Endodermal cell (in vitro differentiated cells): ENCODE measurements around the gene NLRP1. TPM values are rescaled to one million over a fixed set of nuclear protein-coding genes. Genes with fewer than 3 reads are reported as not detected.
A peak's percentile ranks its signal among the peaks of the same experiment; 100 is the strongest.

Experiments used
- DNase-seq: peaks from one replicate; pipeline ENCODE4 v3.0.0-alpha.2; 2017
- H3K27ac ChIP-seq: 2 replicates; pipeline ENCODE4 v1.5.1; 2013; ENCODE audit warnings: mild to moderate bottlenecking, low read depth, low read length, moderate library complexity
- H3K27me3 ChIP-seq: 2 replicates; pipeline ENCODE4 v1.6.1; 2013; ENCODE audit warnings: mild to moderate bottlenecking, low read length, moderate library complexity; ENCODE audit not compliant: insufficient read depth, control insufficient read depth, poor library complexity, severe bottlenecking
- H3K36me3 ChIP-seq: 2 replicates; pipeline ENCODE4 v1.7.0; 2013; ENCODE audit warnings: mild to moderate bottlenecking, low read length, moderate library complexity; ENCODE audit not compliant: control insufficient read depth, insufficient read depth
- H3K4me1 ChIP-seq: one replicate; pipeline ENCODE4 v1.7.0; 2013; ENCODE audit warnings: low read length; ENCODE audit not compliant: control insufficient read depth, insufficient read depth
- H3K4me3 ChIP-seq: 2 replicates; pipeline ENCODE4 v1.5.1; 2013; ENCODE audit warnings: mild to moderate bottlenecking, low read length, moderate library complexity
- H3K9ac ChIP-seq: 2 replicates; pipeline ENCODE4 v1.6.1; 2013; ENCODE audit warnings: mild to moderate bottlenecking, low read length, moderate library complexity; ENCODE audit not compliant: poor library complexity, severe bottlenecking; ENCODE audit errors: extremely low read depth
- H3K9me3 ChIP-seq: 2 replicates; pipeline ENCODE4 v1.6.1; 2013; ENCODE audit warnings: mild to moderate bottlenecking, low read length, moderate library complexity; ENCODE audit not compliant: control insufficient read depth
- H3K27ac Mint-ChIP-seq: 2 replicates; pipeline ENCODE4 v1.8.0; 2020; ENCODE audit warnings: mixed read lengths
- H3K27me3 Mint-ChIP-seq: 2 replicates; pipeline ENCODE4 v1.8.0; 2021; ENCODE audit warnings: mild to moderate bottlenecking, mixed read lengths; ENCODE audit not compliant: insufficient read depth
- H3K36me3 Mint-ChIP-seq: 2 replicates; pipeline ENCODE4 v1.8.0; 2020; ENCODE audit warnings: low read depth, mixed read lengths
- H3K4me1 Mint-ChIP-seq: 2 replicates; pipeline ENCODE4 v1.8.0; 2020; ENCODE audit warnings: mixed read lengths
- H3K4me3 Mint-ChIP-seq: 2 replicates; pipeline ENCODE4 v1.8.0; 2020; ENCODE audit warnings: mild to moderate bottlenecking, moderate library complexity, mixed read lengths
- H3K9me3 Mint-ChIP-seq: 2 replicates; pipeline ENCODE4 v1.8.0; 2020; ENCODE audit warnings: mild to moderate bottlenecking, mixed read lengths
- CTCF ChIP-seq: fragments of 200-600 bp; sonication (generic); conservative IDR thresholded peaks from 2 replicates; pipeline ENCODE4 v1.5.0; 2021; ENCODE audit warnings: antibody characterized with exemption, mild to moderate bottlenecking
- WGBS, 2 experiments: methylation state at CpG; one replicate each; pipeline versions ENCODE4 v1.1.5 to v1.1.7; 2013; ENCODE audit warnings: missing lambda C conversion rate in 2 of 2, mixed read lengths in 1 of 2; ENCODE audit not compliant: insufficient coverage in 1 of 2, insufficient read length in 1 of 2; 5-methylcytosine and 5-hydroxymethylcytosine counted together
- total RNA-seq, 2 donors: library from RNA; stranded (reverse); fragmentation: NEBNext Ultra II Directional in 1 of 2; extraction: Animal tissue kit (Norgen Biotek cat#: 25700) in 1 of 2; gene quantifications; 2 replicates in 1 of 2; 3 replicates in 1 of 2; pipeline ENCODE4 v1.2.1, GENCODE V29; 2021

The NLRP1 gene
- total RNA-seq, 2 donors from 2014 or later, result 3.6 to 5.4 TPM

GRCh38 chr17:5499476-5500231 is 84.7 kb downstream of the NLRP1 start:
- H3K27ac ChIP-seq, result no peak overlapping the region
- no peaks in the 10 kb centered on the region for H3K36me3 ChIP-seq
- no peak overlapping the region for H3K9ac ChIP-seq
- 6 to 13% methylated on average over 20 to 44 of the region's 44 CpGs for WGBS, 2 experiments
- Mint-ChIP-seq H3K9me3 (no peaks in the 10 kb centered on the region), H3K27me3 (peaks cover 91% of the 10 kb centered on the region), H3K4me3 (peak overlapping the region; percentile 59), H3K36me3 (no peaks in the 10 kb centered on the region), H3K27ac (no peak overlapping the region), H3K4me1 (peaks cover 2% of the 10 kb centered on the region)
- TF ChIP-seq CTCF, result no peak
- H3K27me3 ChIP-seq, result peaks cover 80% of the 10 kb centered on the region
- peak; percentile 83 for DNase-seq
- no peaks in the 10 kb centered on the region for H3K9me3 ChIP-seq
- no peaks in the 10 kb centered on the region for H3K4me1 ChIP-seq
- peak overlapping the region; percentile 78 for H3K4me3 ChIP-seq

GRCh38 chr17:5492970-5493369 is 91.3 kb downstream of the NLRP1 start:
- H3K27ac Mint-ChIP-seq, result no peak overlapping the region
- no peak for TF ChIP-seq CTCF
- Histone ChIP-seq H3K9me3 (no peaks in the 10 kb centered on the region), H3K4me1 (no peaks in the 10 kb centered on the region), H3K27ac (no peak overlapping the region), H3K9ac (no peak overlapping the region), H3K36me3 (peaks cover 30% of the 10 kb centered on the region), H3K4me3 (no peak overlapping the region), H3K27me3 (peaks cover 34% of the 10 kb centered on the region)
- H3K36me3 Mint-ChIP-seq, result peaks cover 24% of the 10 kb centered on the region
- no peak for DNase-seq
- peaks cover 42% of the 10 kb centered on the region for H3K27me3 Mint-ChIP-seq
- WGBS, 2 experiments, result 83% methylated on average over 1 of the region's 2 CpGs; no CpG with 5 or more reads in 1 of the 2 experiments
- H3K4me3 Mint-ChIP-seq, result no peak overlapping the region
- H3K4me1 Mint-ChIP-seq, result no peaks in the 10 kb centered on the region
- H3K9me3 Mint-ChIP-seq, result no peaks in the 10 kb centered on the region

- Mint-ChIP-seq H3K27me3 (peaks cover 4% of the 10 kb centered on the region), H3K4me3 (no peak overlapping the region), H3K4me1 (peaks cover 12% of the 10 kb centered on the region), H3K9me3 (no peaks in the 10 kb centered on the region), H3K36me3 (peaks cover 44% of the 10 kb centered on the region), H3K27ac (no peak overlapping the region)
- DNase-seq, result no peak
- Histone ChIP-seq H3K27me3 (no peaks in the 10 kb centered on the region), H3K36me3 (peaks cover 45% of the 10 kb centered on the region), H3K9me3 (no peaks in the 10 kb centered on the region), H3K9ac (no peak overlapping the region), H3K4me3 (no peak overlapping the region), H3K27ac (no peak overlapping the region), H3K4me1 (no peaks in the 10 kb centered on the region)
- 95 to 96% methylated on average over 8 of the region's 8 CpGs for WGBS, 2 experiments
- TF ChIP-seq CTCF, result no peak
These were observed 95.6 kb downstream of the NLRP1 start for GRCh38 chr17:5488752-5489151.
